AG04450 (cell line): Measurements from ENCODE around the gene SSR2. TPM values are rescaled to one million over a fixed set of nuclear protein-coding genes. Genes with fewer than 3 reads are reported as not detected.

ENCODE experiments used
- CTCF ChIA-PET: fragments of 300-600, 350-600 bp; formaldehyde crosslinking; extraction: SDS; loops from one replicate; lab custom pipeline; 2022; ENCODE audit warnings: antibody characterized with exemption, inconsistent platforms; lab: Charles Lee
- POLR2A ChIA-PET: fragments of 350-600 bp; formaldehyde crosslinking; extraction: SDS; loops from one replicate; lab custom pipeline; 2021; ENCODE audit warnings: antibody characterized with exemption, inconsistent platforms; lab: Yijun Ruan, JAX
- DNase-seq: peaks from one replicate; pipeline ENCODE4 v3.0.0-alpha.2; 2011; ENCODE audit warnings: low read depth, low spot score
- H3K27ac ChIP-seq: one replicate; pipeline ENCODE4 v1.5.1; 2012; ENCODE audit warnings: low read depth, low read length, control low read depth
- H3K27me3 ChIP-seq: one replicate; pipeline ENCODE4 v1.6.0; 2012; ENCODE audit warnings: low read length; ENCODE audit not compliant: control insufficient read depth, insufficient read depth
- H3K4me3 ChIP-seq: 2 replicates; pipeline ENCODE4 v1.5.1; 2011; ENCODE audit warnings: mild to moderate bottlenecking, low read depth, low read length, control low read depth
- H3K9me3 ChIP-seq: 2 replicates; pipeline ENCODE4 v1.5.1; 2012; ENCODE audit warnings: low read length; ENCODE audit not compliant: control insufficient read depth, insufficient read depth
- CTCF ChIP-seq: IDR thresholded peaks from 2 replicates; pipeline ENCODE4 v1.5.1; 2011; ENCODE audit warnings: low read depth, low read length, control low read depth, inconsistent platforms
- polyA plus RNA-seq: library from polyadenylated mRNA; depleted of rRNA; stranded (reverse); fragments of >200 nt; gene quantifications from 2 replicates; pipeline ENCODE4 v1.2.3, GENCODE V29; 2011

SSR2 gene
- polyA plus RNA-seq, 1 experiment, result 867 TPM

DNA sequence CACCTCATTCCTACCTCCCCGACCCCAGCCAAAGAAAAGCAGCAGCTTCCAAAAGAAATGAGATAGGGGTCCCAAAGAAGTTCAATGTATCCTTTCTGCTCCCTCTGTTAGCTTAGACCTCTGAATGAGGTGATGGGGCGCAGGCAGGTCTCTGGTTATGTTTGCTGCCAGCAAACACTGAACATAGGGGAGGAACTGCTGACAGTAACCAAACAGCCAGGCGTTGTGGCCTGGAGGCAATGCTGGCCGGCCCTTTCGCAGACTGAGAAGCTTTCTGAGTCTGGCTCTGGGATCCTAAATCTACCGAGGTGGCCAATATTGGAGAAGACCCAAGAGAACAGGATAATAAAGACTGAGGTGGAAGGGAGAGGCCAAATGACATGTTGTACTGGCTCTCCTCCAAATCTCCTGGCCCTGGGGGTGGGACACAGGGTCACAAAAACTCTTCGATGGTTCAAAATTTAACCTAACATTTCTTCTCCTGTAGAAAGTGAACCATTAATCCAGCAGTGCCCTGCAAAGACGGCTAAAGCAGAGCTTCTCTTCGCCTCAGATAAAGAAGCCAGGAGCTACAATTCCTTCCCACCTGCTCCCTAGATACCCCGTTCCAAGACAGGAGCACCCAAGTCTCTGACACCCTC, 19.6 kb downstream of the SSR2 start:
- Histone ChIP-seq H3K27me3 (no peaks in the 10 kb centered on the region), H3K9me3 (no peaks in the 10 kb centered on the region), H3K27ac (no peak overlapping the region), H3K4me3 (no peak overlapping the region)
- TF ChIP-seq CTCF, result no peak
- ChIA-PET CTCF (no interaction called here), POLR2A (no interaction called here)
- no peak for DNase-seq

- POLR2A ChIA-PET, result no interaction called here
- CTCF ChIA-PET, result no interaction called here
- Histone ChIP-seq H3K9me3 (no peaks in the 10 kb centered on the region), H3K27ac (no peak overlapping the region), H3K4me3 (no peak overlapping the region), H3K27me3 (no peaks in the 10 kb centered on the region)
- TF ChIP-seq CTCF, result no peak
- no peak for DNase-seq
Measured at GRCh38 chr1:155999964-156000363, 20.8 kb downstream of the SSR2 start.

- H3K27ac ChIP-seq, result no peak overlapping the region
- TF ChIP-seq CTCF, result no peak
- no peaks in the 10 kb centered on the region for H3K27me3 ChIP-seq
- POLR2A ChIA-PET, result no interaction called here
- CTCF ChIA-PET, result no interaction called here
- no peak for DNase-seq
- H3K9me3 ChIP-seq, result no peaks in the 10 kb centered on the region
- H3K4me3 ChIP-seq, result no peak overlapping the region
Measured at GRCh38 chr1:155996166-155996565, 24.6 kb downstream of the SSR2 start.

DNA sequence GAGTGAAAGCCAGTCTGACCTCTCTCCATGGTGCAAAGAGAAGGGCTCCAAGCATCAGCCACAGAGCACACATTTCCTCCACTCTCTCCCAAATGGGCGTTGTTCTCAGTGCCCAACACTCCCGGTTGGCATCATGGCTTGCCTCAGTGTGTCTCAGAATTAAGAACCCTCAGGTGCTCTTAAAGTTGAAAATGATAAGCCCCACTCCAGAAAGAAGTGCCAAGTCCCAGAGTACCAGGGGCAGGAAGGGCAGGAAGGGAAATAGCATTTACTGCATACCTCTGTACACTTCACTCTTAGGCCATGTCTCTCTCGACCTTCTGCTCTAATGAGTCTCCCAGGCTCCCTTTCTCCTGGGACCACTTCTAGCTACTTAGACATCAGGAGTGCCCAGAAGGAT, 27.2 kb downstream of the SSR2 start:
- TF ChIP-seq CTCF, result no peak
- Histone ChIP-seq H3K9me3 (no peaks in the 10 kb centered on the region), H3K27ac (no peak overlapping the region), H3K4me3 (no peak overlapping the region), H3K27me3 (no peaks in the 10 kb centered on the region)
- ChIA-PET CTCF (interaction anchor here (0.6 kb wide), 1 partner anchor 69 kb away, joined by 5 read pairs; no protein-coding TSS in a partner anchor), POLR2A (interaction anchor here (0.6 kb wide), 1 partner anchor 25 kb away, joined by 3 read pairs; no protein-coding TSS in a partner anchor)
- DNase-seq, result no peak

- no peaks in the 10 kb centered on the region for H3K9me3 ChIP-seq
- TF ChIP-seq CTCF, result no peak
- DNase-seq, result no peak
- no peaks in the 10 kb centered on the region for H3K27me3 ChIP-seq
- no peak overlapping the region for H3K27ac ChIP-seq
- no peak overlapping the region for H3K4me3 ChIP-seq
- POLR2A ChIA-PET, result interaction anchor here (0.8 to 1.8 kb wide), 4 partner anchors 21 to 56 kb away, joined by 3 to 7 read pairs (median 4); partner anchors contain the start of genes KHDC4 and RXFP4
- CTCF ChIA-PET, result interaction anchor here (0.5 to 4.2 kb wide), 38 partner anchors 9 to 131 kb away, joined by 3 to 57 read pairs (median 4); partner anchors contain the start of genes KHDC4, RXFP4 and SYT11
Measured at GRCh38 chr1:155990005-155990739, 30.6 kb downstream of the SSR2 start.
